B cell (primary cell): Measurements from ENCODE around the gene PIGZ. TPM values are rescaled to one million over a fixed set of nuclear protein-coding genes. Genes with fewer than 3 reads are reported as not detected.

Experiments used
- ATAC-seq: fragments of 200-7000 bp; cut with Tn5 transposase; one replicate; pipeline ENCODE4 v1.10.0; 2021; ENCODE audit warnings: low read depth, mild to moderate bottlenecking, moderate number of reproducible peaks, moderate library complexity
- CTCF ChIA-PET: fragments of 350-600 bp; sonication (Branson Sonifier 250); formaldehyde crosslinking; loops from one replicate; lab custom pipeline; 2021; ENCODE audit warnings: antibody characterized with exemption, inconsistent platforms; lab: Charles Lee
- POLR2A ChIA-PET: fragments of 350-600 bp; sonication (Branson Sonifier 250); formaldehyde crosslinking; loops from one replicate; lab custom pipeline; 2021; ENCODE audit warnings: antibody characterized with exemption; lab: Charles Lee
- DNase-seq: peaks from one replicate; pipeline ENCODE4 v3.0.0; 2013
- H2AFZ ChIP-seq: 2 replicates; pipeline ENCODE4 v1.6.1; 2012; ENCODE audit warnings: mild to moderate bottlenecking, low read depth, low read length; ENCODE audit not compliant: insufficient read depth, poor library complexity, severe bottlenecking
- H3K27ac ChIP-seq, 2 donors: 1 replicate in 1 of 2; 2 replicates in 1 of 2; pipeline ENCODE4 v1.5.1; 2012 to 2013; ENCODE audit warnings: low read length in 2 of 2, mild to moderate bottlenecking in 2 of 2, moderate library complexity in 1 of 2
- H3K27me3 ChIP-seq, 4 experiments: fragments of 200-600 bp in 1 of 4; sonication (generic) in 1 of 4; replicated peaks in 1 of 4; 1 replicate in 2 of 4; 2 replicates in 2 of 4; pipeline versions ENCODE4 v1.6.1 to v1.7.0; 2013 to 2016; ENCODE audit warnings: low read length in 3 of 4, mild to moderate bottlenecking in 2 of 4, mixed read lengths in 1 of 4, moderate library complexity in 1 of 4; ENCODE audit not compliant: insufficient read depth in 4 of 4, control insufficient read depth in 3 of 4; ENCODE audit errors: control extremely low read depth in 1 of 4
- H3K36me3 ChIP-seq, 2 experiments: replicated peaks in 1 of 2; 1 replicate in 1 of 2; 2 replicates in 1 of 2; pipeline versions ENCODE4 v1.6.1 to v1.7.1; 2013; ENCODE audit warnings: low read length in 1 of 2; ENCODE audit not compliant: insufficient read depth in 2 of 2, control insufficient read depth in 1 of 2; ENCODE audit errors: control extremely low read depth in 1 of 2, extremely low read depth in 1 of 2
- H3K4me1 ChIP-seq, 2 donors: fragments of 200-600 bp in 1 of 2; sonication (generic) in 1 of 2; 1 replicate in 1 of 2; 2 replicates in 1 of 2; pipeline versions ENCODE4 v1.5.1 to v1.6.1; 2013 to 2017; ENCODE audit warnings: low read length in 2 of 2; ENCODE audit not compliant: control insufficient read depth in 2 of 2, insufficient read depth in 2 of 2
- H3K4me2 ChIP-seq: replicated peaks from 2 replicates; pipeline ENCODE3; 2012; ENCODE audit warnings: mild to moderate bottlenecking, low read depth, low read length; ENCODE audit not compliant: poor library complexity, severe bottlenecking
- H3K4me3 ChIP-seq, 5 experiments: fragments of 200-600 bp in 1 of 5; sonication (generic) in 1 of 5; 1 replicate in 3 of 5; 2 replicates in 2 of 5; pipeline versions ENCODE4 v1.5.1 to v1.7.0; 2011 to 2016; ENCODE audit warnings: low read length in 4 of 5, mild to moderate bottlenecking in 4 of 5, low read depth in 2 of 5, control low read depth in 1 of 5, moderate library complexity in 1 of 5; ENCODE audit not compliant: insufficient read depth in 1 of 5; ENCODE audit errors: control extremely low read depth in 1 of 5, extremely low read depth in 1 of 5
- H3K79me2 ChIP-seq: fragments of 200-600 bp; sonication (generic); one replicate; pipeline ENCODE4 v1.6.0; 2016; ENCODE audit warnings: low read length; ENCODE audit not compliant: control insufficient read depth, insufficient read depth
- H3K9ac ChIP-seq: fragments of 200-600 bp; sonication (generic); 2 replicates; pipeline ENCODE4 v1.6.1; 2017; ENCODE audit warnings: mild to moderate bottlenecking, low read length, moderate library complexity
- H3K9me3 ChIP-seq, 3 donors: one replicate each; pipeline versions ENCODE4 v1.6.1 to v1.7.1; 2013; ENCODE audit warnings: low read length in 2 of 3; ENCODE audit not compliant: control insufficient read depth in 2 of 3, insufficient read depth in 1 of 3; ENCODE audit errors: control extremely low read depth in 1 of 3
- H4K20me1 ChIP-seq: 2 replicates; pipeline ENCODE4 v1.6.0; 2012; ENCODE audit warnings: mild to moderate bottlenecking, low read length; ENCODE audit not compliant: insufficient read depth, control insufficient read depth, poor library complexity, severe bottlenecking
- H3K27ac Mint-ChIP-seq: one replicate; pipeline ENCODE4 v1.8.0; 2021; ENCODE audit warnings: mixed read lengths
- H3K27me3 Mint-ChIP-seq: one replicate; pipeline ENCODE4 v1.8.0; 2021; ENCODE audit warnings: mixed read lengths
- H3K4me1 Mint-ChIP-seq: one replicate; pipeline ENCODE4 v1.8.0; 2021; ENCODE audit warnings: mixed read lengths
- H3K4me3 Mint-ChIP-seq: one replicate; pipeline ENCODE4 v1.8.0; 2021; ENCODE audit warnings: mixed read lengths
- H3K9me3 Mint-ChIP-seq: one replicate; pipeline ENCODE4 v1.8.0; 2022; ENCODE audit warnings: mixed read lengths; ENCODE audit not compliant: insufficient read depth
- EZH2 ChIP-seq: IDR thresholded peaks from 2 replicates; pipeline ENCODE4 v1.6.1; 2012; ENCODE audit warnings: borderline replicate concordance, low read depth, mild to moderate bottlenecking, moderate library complexity, low read length; ENCODE audit not compliant: insufficient read depth, poor library complexity, severe bottlenecking
- WGBS: methylation state at CpG from one replicate; pipeline ENCODE4 v1.1.5; 2013; ENCODE audit warnings: missing lambda C conversion rate; ENCODE audit not compliant: insufficient coverage; 5-methylcytosine and 5-hydroxymethylcytosine counted together
- intact Hi-C: fragments of 100-400 bp; cut with micrococcal nuclease; formaldehyde crosslinking; loops from one replicate; pipeline ENCODE4 v1.10.0; 2022
- polyA plus RNA-seq: library from polyadenylated mRNA; depleted of rRNA; stranded (reverse); fragments of >200 nt; gene quantifications from 2 replicates; pipeline ENCODE4 v1.2.3, GENCODE V29; 2012
- total RNA-seq, 2 donors: library from RNA; stranded (reverse); fragments of 120-200 nt in 1 of 2; gene quantifications; 1 replicate in 1 of 2; 2 replicates in 1 of 2; pipeline versions ENCODE4 v1.2.3 to v1.2.4, GENCODE V29; 2013 to 2022
- TF ChIP-seq, protein P1 (sequence below): fragments of 200-600 bp; IDR thresholded peaks from one replicate; pipeline ENCODE4 v1.8.0; 2022; ENCODE audit warnings: antibody characterized with exemption, mild to moderate bottlenecking

Gene PIGZ
- total and polyA plus RNA-seq, 2 donors (not counting 1 experiment from before 2014, with no cell fraction given), result 2.2 to 3.9 TPM

DNA sequence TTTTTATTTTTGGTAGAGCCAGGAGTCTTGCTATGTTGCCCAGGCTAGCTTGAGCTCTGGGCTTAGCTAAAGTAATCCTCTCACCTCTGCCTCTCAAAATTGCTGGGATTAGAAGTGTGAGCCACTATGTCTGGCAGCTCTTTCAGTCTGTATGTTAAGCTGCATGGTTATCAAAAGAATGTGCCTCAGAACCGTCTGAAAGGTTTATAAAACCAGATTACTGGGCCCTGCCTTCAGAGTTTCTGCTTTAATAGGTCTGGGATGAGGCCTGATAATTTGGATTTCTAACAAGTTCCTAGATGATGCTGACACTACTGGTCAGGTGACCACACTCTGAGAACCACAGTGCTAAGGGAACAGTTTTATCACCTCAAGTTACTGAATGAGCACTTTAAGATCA lies 66.3 kb downstream of the PIGZ start:
- Histone ChIP-seq H4K20me1 (no peaks in the 10 kb centered on the region), H3K79me2 (peaks cover 6% of the 10 kb centered on the region), H3K4me2 (no peak overlapping the region), H3K27ac (no peak overlapping the region), H3K36me3 (peaks cover 16 to 50% of the 10 kb centered on the region in 2 experiments), H3K27me3 (no peaks in the 10 kb centered on the region), H2AFZ (no peak overlapping the region), H3K9me3 (peaks cover 0 to 1% (median 0%) of the 10 kb centered on the region in 3 donors), H3K9ac (no peak overlapping the region), H3K4me3 (no peak overlapping the region), H3K4me1 (no peaks in the 10 kb centered on the region)
- Mint-ChIP-seq H3K4me1 (no peaks in the 10 kb centered on the region), H3K9me3 (no peaks in the 10 kb centered on the region), H3K4me3 (no peak overlapping the region), H3K27me3 (no peaks in the 10 kb centered on the region), H3K27ac (no peak overlapping the region)
- ChIA-PET POLR2A (interaction anchor here (0.6 kb wide), 1 partner anchor 14 kb away, joined by 3 read pairs; no protein-coding TSS in a partner anchor), CTCF (no interaction called here)
- ATAC-seq (no peak), DNase-seq (no peak)
- 86% methylated on average over 1 of the region's 1 CpG for WGBS
- no peak for TF ChIP-seq EZH2
- TF ChIP-seq, protein P1, sequence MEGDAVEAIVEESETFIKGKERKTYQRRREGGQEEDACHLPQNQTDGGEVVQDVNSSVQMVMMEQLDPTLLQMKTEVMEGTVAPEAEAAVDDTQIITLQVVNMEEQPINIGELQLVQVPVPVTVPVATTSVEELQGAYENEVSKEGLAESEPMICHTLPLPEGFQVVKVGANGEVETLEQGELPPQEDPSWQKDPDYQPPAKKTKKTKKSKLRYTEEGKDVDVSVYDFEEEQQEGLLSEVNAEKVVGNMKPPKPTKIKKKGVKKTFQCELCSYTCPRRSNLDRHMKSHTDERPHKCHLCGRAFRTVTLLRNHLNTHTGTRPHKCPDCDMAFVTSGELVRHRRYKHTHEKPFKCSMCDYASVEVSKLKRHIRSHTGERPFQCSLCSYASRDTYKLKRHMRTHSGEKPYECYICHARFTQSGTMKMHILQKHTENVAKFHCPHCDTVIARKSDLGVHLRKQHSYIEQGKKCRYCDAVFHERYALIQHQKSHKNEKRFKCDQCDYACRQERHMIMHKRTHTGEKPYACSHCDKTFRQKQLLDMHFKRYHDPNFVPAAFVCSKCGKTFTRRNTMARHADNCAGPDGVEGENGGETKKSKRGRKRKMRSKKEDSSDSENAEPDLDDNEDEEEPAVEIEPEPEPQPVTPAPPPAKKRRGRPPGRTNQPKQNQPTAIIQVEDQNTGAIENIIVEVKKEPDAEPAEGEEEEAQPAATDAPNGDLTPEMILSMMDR, result no peak
- intact Hi-C loops, result no loop called here

- H3K4me2 ChIP-seq, result no peak overlapping the region
- no peaks in the 10 kb centered on the region for H3K27me3 ChIP-seq
- ChIA-PET CTCF (no interaction called here), POLR2A (interaction anchor here (0.6 kb wide), 1 partner anchor 14 kb away, joined by 3 read pairs; no protein-coding TSS in a partner anchor)
- H3K36me3 ChIP-seq, result peaks cover 16 to 49% of the 10 kb centered on the region in 2 experiments
- H2AFZ ChIP-seq, result no peak overlapping the region
- Mint-ChIP-seq H3K9me3 (no peaks in the 10 kb centered on the region), H3K4me1 (no peaks in the 10 kb centered on the region), H3K4me3 (no peak overlapping the region), H3K27me3 (no peaks in the 10 kb centered on the region), H3K27ac (no peak overlapping the region)
- no CpG with 5 or more reads among the region's 1 CpG for WGBS
- ATAC-seq (no peak), DNase-seq (no peak)
- no peak overlapping the region for H3K27ac ChIP-seq
- H3K9ac ChIP-seq, result no peak overlapping the region
- TF ChIP-seq, protein P1, result no peak
- H3K9me3 ChIP-seq, result peaks cover 0 to 1% (median 0%) of the 10 kb centered on the region in 3 donors
- H4K20me1 ChIP-seq, result peaks cover 3% of the 10 kb centered on the region
- H3K4me1 ChIP-seq, result no peaks in the 10 kb centered on the region
- no peak overlapping the region for H3K4me3 ChIP-seq
- H3K79me2 ChIP-seq, result peaks cover 9% of the 10 kb centered on the region
- intact Hi-C loops, result no loop called here
Observed at GRCh38 chr3:196901768-196902167, 66.9 kb downstream of the PIGZ start.

Other genes starting within 250 kb of the PIGZ start
- 81.7 and 97.7 TPM in 2 replicates for gene PAK2, start 229.0 kb downstream of the PIGZ start, total RNA-seq
- 16.4 and 18.1 TPM in 2 replicates for gene PAK2, start 229.0 kb downstream of the PIGZ start, polyA plus RNA-seq
- 51.5 and 58.4 TPM in 2 replicates for gene SENP5, start 100.9 kb downstream of the PIGZ start, total RNA-seq
- 9.2 and 9.7 TPM in 2 replicates for gene SENP5, start 100.9 kb downstream of the PIGZ start, polyA plus RNA-seq
- 93.4 and 95.0 TPM in 2 replicates for gene NCBP2, start 26.3 kb downstream of the PIGZ start, total RNA-seq
- 25.5 and 46.4 TPM in 2 replicates for gene NCBP2, start 26.3 kb downstream of the PIGZ start, polyA plus RNA-seq
- 2.9 and 3.2 TPM in 2 replicates for gene MELTF, start 61.0 kb upstream of the PIGZ start, total RNA-seq
- gene MELTF, start 61.0 kb upstream of the PIGZ start, polyA plus RNA-seq, result 0.07 and 0.13 TPM in 2 replicates